ENCODE data around the gene SNX7.

DNA sequence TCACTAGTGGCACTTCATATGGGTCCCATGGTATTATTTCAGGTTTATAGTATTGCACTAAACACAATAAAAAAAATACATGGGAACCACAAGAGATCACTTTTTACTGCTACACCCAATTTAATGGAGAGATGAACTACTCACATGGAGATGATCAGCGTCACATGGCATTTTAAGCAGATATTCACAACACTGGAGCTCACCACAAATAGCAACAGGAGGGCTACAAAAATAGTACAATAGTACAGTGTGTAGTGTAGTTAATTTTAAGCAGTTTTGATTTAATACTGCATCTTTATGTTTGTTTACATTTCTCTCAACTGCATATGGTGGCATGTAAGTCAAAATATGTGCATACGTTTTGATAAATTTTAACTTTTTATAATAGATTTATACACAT lies 31.0 kb downstream of the SNX7 start:
- TF ChIP-seq, protein P1, sequence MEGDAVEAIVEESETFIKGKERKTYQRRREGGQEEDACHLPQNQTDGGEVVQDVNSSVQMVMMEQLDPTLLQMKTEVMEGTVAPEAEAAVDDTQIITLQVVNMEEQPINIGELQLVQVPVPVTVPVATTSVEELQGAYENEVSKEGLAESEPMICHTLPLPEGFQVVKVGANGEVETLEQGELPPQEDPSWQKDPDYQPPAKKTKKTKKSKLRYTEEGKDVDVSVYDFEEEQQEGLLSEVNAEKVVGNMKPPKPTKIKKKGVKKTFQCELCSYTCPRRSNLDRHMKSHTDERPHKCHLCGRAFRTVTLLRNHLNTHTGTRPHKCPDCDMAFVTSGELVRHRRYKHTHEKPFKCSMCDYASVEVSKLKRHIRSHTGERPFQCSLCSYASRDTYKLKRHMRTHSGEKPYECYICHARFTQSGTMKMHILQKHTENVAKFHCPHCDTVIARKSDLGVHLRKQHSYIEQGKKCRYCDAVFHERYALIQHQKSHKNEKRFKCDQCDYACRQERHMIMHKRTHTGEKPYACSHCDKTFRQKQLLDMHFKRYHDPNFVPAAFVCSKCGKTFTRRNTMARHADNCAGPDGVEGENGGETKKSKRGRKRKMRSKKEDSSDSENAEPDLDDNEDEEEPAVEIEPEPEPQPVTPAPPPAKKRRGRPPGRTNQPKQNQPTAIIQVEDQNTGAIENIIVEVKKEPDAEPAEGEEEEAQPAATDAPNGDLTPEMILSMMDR (IDR thresholded peaks at IDR 0.05): no peak
- TF ChIP-seq POLR2A (IDR thresholded peaks at IDR 0.05): no peak

Measured in adrenal gland (tissue), 5 donors.